HG03060 (cell line): ENCODE measurements around the gene TMEM30B.

Experiments used
- ATAC-seq: cut with Tn5 transposase; IDR thresholded peaks from one replicate; pipeline ENCODE4 v1.9.1; 2021; ENCODE audit warnings: low read depth, moderate number of reproducible peaks; ENCODE audit not compliant: unreplicated experiment

TMEM30B gene

GRCh38 chr14:61238611-61239245, 42.4 kb downstream of the TMEM30B start:
- ATAC-seq = no peak

GRCh38 chr14:61234215-61234916, 46.8 kb downstream of the TMEM30B start:
- ATAC-seq = no peak

- no peak for ATAC-seq
These were observed 47.6 kb downstream of the TMEM30B start for GRCh38 chr14:61233436-61233956.

GRCh38 chr14:61231810-61232209, 49.3 kb downstream of the TMEM30B start:
- no peak for ATAC-seq

- no peak for ATAC-seq
These were observed 51.2 kb downstream of the TMEM30B start for GRCh38 chr14:61229981-61230380.

- ATAC-seq = no peak
These were observed 51.7 kb downstream of the TMEM30B start for GRCh38 chr14:61229475-61229888.

- no peak for ATAC-seq
These were observed 53.1 kb downstream of the TMEM30B start for GRCh38 chr14:61227884-61228591.
